Measurements from ENCODE around the gene WSCD2.

The WSCD2 gene

DNA sequence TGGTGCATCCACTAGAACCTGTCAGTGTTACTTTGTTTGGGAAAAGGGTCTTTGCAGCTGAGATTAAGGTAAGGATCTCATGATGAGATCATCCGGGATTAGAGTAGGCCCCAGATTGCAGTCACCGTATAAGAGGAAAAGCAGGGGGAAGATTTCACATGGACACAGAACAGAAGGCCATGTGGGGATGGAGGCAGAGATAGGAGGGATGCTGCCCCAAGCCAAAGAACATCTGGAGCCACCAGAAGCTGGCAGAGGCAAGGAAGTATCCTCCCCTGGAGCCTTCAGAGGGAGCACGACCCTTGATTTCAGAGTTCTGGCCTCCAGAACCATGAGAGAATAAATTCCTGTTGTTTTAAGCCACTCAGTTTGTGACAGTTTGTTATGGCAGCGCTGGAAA lies 170.4 kb downstream of the WSCD2 start:
- no peak for DNase-seq
- no peak overlapping the region for H3K9ac ChIP-seq (ENCODE audit: low read depth, low read length)
- H2AFZ ChIP-seq (ENCODE audit: low read depth, low read length): no peak overlapping the region
- no peak overlapping the region for H3K4me3 ChIP-seq (ENCODE audit: low read depth in 1 of 2, low read length in 2 of 2)
- peaks cover under 1% of the 10 kb centered on the region for H3K27me3 ChIP-seq (ENCODE audit: insufficient read depth, low read length, poor library complexity)
- H4K20me1 ChIP-seq (ENCODE audit: insufficient read depth, low read length): 0 out of 2 replicates have a peak, but pooled peaks cover 4% of the 10 kb centered on the region
- no peaks in the 10 kb centered on the region for H3K4me1 ChIP-seq (ENCODE audit: insufficient read depth, low read length)
- no peak for TF ChIP-seq EZH2 (IDR thresholded peaks at IDR 0.05; ENCODE audit: borderline replicate concordance, low read depth, low read length, severe bottlenecking)
- TF ChIP-seq, protein P1, sequence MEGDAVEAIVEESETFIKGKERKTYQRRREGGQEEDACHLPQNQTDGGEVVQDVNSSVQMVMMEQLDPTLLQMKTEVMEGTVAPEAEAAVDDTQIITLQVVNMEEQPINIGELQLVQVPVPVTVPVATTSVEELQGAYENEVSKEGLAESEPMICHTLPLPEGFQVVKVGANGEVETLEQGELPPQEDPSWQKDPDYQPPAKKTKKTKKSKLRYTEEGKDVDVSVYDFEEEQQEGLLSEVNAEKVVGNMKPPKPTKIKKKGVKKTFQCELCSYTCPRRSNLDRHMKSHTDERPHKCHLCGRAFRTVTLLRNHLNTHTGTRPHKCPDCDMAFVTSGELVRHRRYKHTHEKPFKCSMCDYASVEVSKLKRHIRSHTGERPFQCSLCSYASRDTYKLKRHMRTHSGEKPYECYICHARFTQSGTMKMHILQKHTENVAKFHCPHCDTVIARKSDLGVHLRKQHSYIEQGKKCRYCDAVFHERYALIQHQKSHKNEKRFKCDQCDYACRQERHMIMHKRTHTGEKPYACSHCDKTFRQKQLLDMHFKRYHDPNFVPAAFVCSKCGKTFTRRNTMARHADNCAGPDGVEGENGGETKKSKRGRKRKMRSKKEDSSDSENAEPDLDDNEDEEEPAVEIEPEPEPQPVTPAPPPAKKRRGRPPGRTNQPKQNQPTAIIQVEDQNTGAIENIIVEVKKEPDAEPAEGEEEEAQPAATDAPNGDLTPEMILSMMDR (IDR thresholded peaks at IDR 0.05; ENCODE audit: borderline replicate concordance, extremely low read depth, low read length, poor library complexity, severe bottlenecking): no peak
- no peaks in the 10 kb centered on the region for H3K36me3 ChIP-seq (ENCODE audit: insufficient read depth, low read length)
- no peaks in the 10 kb centered on the region for H3K9me3 ChIP-seq (ENCODE audit: insufficient read depth, low read length, severe bottlenecking)
- H3K4me2 ChIP-seq (ENCODE audit: insufficient read depth, low read length): no peak overlapping the region
- H3K27ac ChIP-seq (ENCODE audit: low read length): no peak overlapping the region
- ATAC-seq (ENCODE audit: insufficient read depth, low read depth): no peak
- H3K79me2 ChIP-seq (ENCODE audit: insufficient read depth, low read length): no peaks in the 10 kb centered on the region
